Measurements from ENCODE around the gene OR2M5. TPM values are rescaled to one million over a fixed set of nuclear protein-coding genes. Genes with fewer than 3 reads are reported as not detected.

OR2M5 gene, protein sequence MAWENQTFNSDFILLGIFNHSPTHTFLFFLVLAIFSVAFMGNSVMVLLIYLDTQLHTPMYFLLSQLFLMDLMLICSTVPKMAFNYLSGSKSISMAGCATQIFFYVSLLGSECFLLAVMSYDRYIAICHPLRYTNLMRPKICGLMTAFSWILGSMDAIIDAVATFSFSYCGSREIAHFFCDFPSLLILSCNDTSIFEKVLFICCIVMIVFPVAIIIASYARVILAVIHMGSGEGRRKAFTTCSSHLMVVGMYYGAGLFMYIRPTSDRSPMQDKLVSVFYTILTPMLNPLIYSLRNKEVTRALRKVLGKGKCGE
- not detected in 2 replicates for total RNA-seq
- long read RNA-seq = 0 reads

DNA sequence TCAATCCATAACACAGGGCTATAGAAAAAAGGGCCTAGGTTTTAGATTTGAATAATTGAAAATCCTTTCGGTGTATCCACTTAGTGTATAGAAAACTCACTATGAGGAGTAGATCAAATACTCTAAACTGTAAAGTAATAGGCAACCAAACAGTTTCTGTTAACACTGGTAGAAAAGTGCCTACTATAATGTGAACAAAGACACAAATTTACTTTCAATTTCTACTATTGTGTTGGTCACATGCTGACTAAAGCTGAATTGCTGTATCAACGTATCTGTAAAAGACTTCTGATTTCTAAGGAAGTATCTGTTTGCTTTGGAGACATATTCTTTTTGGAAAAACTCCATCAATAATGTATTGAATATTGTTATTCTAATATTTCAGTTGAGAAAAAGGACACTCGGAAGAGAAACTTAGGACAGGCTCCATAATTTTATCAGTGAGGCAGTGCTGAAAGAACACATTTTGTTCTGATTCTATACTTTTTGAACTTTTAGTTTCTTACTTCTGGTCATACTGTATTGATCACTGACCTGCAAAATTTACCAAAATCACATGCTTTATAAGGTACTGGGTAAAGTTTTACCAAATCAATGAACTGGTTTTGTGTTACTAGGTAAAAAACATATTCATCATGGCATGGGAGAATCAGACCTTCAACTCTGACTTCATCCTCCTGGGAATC is at the start of gene OR2M5:
Gene OR2M5 (plus strand): TSS at position 636 of the 686 bp plus-strand sequence. CDS start 0 bp downstream, at position 636.
- Mint-ChIP-seq H3K9me3 (ENCODE audit: unreplicated experiment) (peaks cover 61% of the 10 kb centered on the region), H3K27ac (ENCODE audit: unreplicated experiment) (no peak within 1 kb of the TSS)
- TF ChIP-seq, protein P1, sequence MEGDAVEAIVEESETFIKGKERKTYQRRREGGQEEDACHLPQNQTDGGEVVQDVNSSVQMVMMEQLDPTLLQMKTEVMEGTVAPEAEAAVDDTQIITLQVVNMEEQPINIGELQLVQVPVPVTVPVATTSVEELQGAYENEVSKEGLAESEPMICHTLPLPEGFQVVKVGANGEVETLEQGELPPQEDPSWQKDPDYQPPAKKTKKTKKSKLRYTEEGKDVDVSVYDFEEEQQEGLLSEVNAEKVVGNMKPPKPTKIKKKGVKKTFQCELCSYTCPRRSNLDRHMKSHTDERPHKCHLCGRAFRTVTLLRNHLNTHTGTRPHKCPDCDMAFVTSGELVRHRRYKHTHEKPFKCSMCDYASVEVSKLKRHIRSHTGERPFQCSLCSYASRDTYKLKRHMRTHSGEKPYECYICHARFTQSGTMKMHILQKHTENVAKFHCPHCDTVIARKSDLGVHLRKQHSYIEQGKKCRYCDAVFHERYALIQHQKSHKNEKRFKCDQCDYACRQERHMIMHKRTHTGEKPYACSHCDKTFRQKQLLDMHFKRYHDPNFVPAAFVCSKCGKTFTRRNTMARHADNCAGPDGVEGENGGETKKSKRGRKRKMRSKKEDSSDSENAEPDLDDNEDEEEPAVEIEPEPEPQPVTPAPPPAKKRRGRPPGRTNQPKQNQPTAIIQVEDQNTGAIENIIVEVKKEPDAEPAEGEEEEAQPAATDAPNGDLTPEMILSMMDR (IDR thresholded peaks at IDR 0.05) = no peak

DNA sequence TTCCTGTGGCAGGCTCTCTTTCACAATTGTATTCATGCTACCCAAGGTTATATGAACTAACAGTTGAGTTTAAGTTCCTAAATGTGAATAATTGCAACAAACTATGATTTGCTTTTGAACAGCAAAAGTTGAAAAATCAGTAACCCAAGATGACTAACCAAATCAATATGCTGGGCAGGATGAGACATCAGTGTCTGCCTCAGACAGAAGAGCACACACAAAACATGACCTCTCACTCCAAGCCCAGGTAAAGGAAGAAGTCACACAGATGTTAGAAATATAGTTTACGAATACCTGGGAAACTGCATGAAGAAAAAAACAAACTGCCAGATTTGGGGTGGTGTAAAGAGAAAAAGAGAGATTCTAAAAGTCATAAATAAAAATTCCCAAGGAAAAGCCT is 46.4 kb upstream of the OR2M5 start:
- TF ChIP-seq, protein P1 (IDR thresholded peaks at IDR 0.05) = no peak
- no peak for DNase-seq (ENCODE audit: extremely low spot score, unreplicated experiment)
- Mint-ChIP-seq H3K36me3 (ENCODE audit: unreplicated experiment) (no peaks in the 10 kb centered on the region), H3K4me3 (ENCODE audit: unreplicated experiment) (no peak overlapping the region), H3K27me3 (ENCODE audit: unreplicated experiment) (no peaks in the 10 kb centered on the region), H3K4me1 (ENCODE audit: unreplicated experiment) (no peaks in the 10 kb centered on the region), H3K9me3 (ENCODE audit: unreplicated experiment) (peaks cover 52% of the 10 kb centered on the region), H3K27ac (ENCODE audit: unreplicated experiment) (no peak overlapping the region)

More for the DNA sequence above, at the start of gene OR2M5:
- H3K36me3 Mint-ChIP-seq (ENCODE audit: unreplicated experiment) = no peaks in the 10 kb centered on the region
- H3K4me1 Mint-ChIP-seq (ENCODE audit: unreplicated experiment) = no peaks in the 10 kb centered on the region
- H3K27me3 Mint-ChIP-seq (ENCODE audit: unreplicated experiment) = no peaks in the 10 kb centered on the region
- no peak for DNase-seq (ENCODE audit: extremely low spot score, unreplicated experiment)
- no peak within 1 kb of the TSS for H3K4me3 Mint-ChIP-seq (ENCODE audit: unreplicated experiment)

DNA sequence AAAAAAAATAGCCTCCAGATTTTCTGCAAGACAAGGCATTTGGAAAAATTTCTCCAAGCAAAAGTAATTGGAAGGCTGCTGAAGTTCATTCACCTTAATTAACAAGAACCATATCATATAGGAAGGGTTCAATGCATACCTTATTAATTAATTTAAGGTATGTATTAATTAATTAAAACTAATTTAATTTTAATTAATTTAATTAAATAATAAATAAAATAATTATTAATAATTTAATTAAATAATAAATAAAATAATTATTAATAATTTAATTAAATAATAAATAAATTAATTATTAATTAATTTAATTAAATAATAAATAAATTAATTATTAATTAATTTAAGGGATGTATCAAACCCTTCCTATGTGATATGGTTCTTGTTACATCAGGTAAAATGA is 42.1 kb upstream of the OR2M5 start:
- no peaks in the 10 kb centered on the region for H3K4me1 Mint-ChIP-seq (ENCODE audit: unreplicated experiment)
- no peak for DNase-seq (ENCODE audit: extremely low spot score, unreplicated experiment)
- H3K4me3 Mint-ChIP-seq (ENCODE audit: unreplicated experiment) = no peak overlapping the region
- no peaks in the 10 kb centered on the region for H3K36me3 Mint-ChIP-seq (ENCODE audit: unreplicated experiment)
- no peaks in the 10 kb centered on the region for H3K27me3 Mint-ChIP-seq (ENCODE audit: unreplicated experiment)
- no peak overlapping the region for H3K27ac Mint-ChIP-seq (ENCODE audit: unreplicated experiment)
- peaks cover 51% of the 10 kb centered on the region for H3K9me3 Mint-ChIP-seq (ENCODE audit: unreplicated experiment)
- TF ChIP-seq, protein P1 (IDR thresholded peaks at IDR 0.05) = no peak

DNA sequence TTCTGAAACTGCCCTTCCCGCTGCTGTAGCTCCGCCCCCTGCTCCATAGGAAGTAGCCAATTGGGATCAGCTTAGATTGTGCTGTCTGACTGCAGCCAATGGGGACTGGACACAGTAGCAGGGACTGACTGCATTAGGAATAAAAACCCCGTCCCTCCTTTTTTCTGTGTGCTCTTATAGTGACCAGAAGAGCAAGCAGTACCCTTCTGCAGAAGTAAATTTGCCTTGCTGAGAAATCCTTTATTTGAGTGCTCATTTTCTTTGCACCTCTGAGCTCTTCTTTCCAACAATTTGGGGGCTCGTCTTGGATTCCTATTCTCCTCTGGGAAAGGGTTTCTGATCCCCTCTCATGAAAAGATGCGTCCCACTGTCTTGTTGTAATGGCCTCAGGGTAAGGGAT is 33.8 kb upstream of the OR2M5 start:
- TF ChIP-seq, protein P1 (IDR thresholded peaks at IDR 0.05) = no peak
- peaks cover 4% of the 10 kb centered on the region for H3K36me3 Mint-ChIP-seq (ENCODE audit: unreplicated experiment)
- H3K27me3 Mint-ChIP-seq (ENCODE audit: unreplicated experiment) = no peaks in the 10 kb centered on the region
- no peak for DNase-seq (ENCODE audit: extremely low spot score, unreplicated experiment)
- H3K4me3 Mint-ChIP-seq (ENCODE audit: unreplicated experiment) = no peak overlapping the region
- H3K27ac Mint-ChIP-seq (ENCODE audit: unreplicated experiment) = no peak overlapping the region
- H3K9me3 Mint-ChIP-seq (ENCODE audit: unreplicated experiment) = peaks cover 76% of the 10 kb centered on the region
- no peaks in the 10 kb centered on the region for H3K4me1 Mint-ChIP-seq (ENCODE audit: unreplicated experiment)

DNA sequence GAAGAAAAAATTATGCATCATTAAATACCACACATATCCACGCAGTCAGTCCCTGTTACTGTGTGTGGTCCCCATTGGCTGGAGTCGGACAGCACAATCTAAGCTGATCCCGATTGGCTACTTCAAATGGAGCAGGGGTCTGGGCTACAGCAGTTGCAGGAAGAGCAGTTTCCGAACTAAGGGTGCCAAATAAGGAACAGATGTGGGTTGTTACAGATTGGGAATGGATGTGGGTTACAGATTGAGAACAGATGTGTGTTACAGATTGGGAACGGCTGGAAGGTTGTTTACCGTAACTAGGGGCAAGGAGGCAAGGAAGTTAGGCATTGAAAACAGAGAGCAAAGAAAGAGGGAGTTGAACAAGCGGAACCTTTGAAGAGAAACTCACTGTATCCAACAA is 30.1 kb upstream of the OR2M5 start:
- Mint-ChIP-seq H3K27me3 (ENCODE audit: unreplicated experiment) (no peaks in the 10 kb centered on the region), H3K36me3 (ENCODE audit: unreplicated experiment) (peaks cover 2% of the 10 kb centered on the region), H3K27ac (ENCODE audit: unreplicated experiment) (no peak overlapping the region), H3K9me3 (ENCODE audit: unreplicated experiment) (peaks cover 49% of the 10 kb centered on the region), H3K4me1 (ENCODE audit: unreplicated experiment) (no peaks in the 10 kb centered on the region), H3K4me3 (ENCODE audit: unreplicated experiment) (no peak overlapping the region)
- no peak for DNase-seq (ENCODE audit: extremely low spot score, unreplicated experiment)
- TF ChIP-seq, protein P1 (IDR thresholded peaks at IDR 0.05) = no peak

All from osteocyte (in vitro differentiated cells).